HG02943 (cell line): ENCODE data around the gene TNFSF8.
A peak's percentile ranks its signal among the peaks of the same experiment; 100 is the strongest.

ENCODE experiments used
- ATAC-seq: cut with Tn5 transposase; IDR thresholded peaks from one replicate; pipeline ENCODE4 v1.9.1; 2021; ENCODE audit warnings: mild to moderate bottlenecking, low read depth, moderate library complexity; ENCODE audit not compliant: unreplicated experiment

TNFSF8 gene

GRCh38 chr9:114908104-114908622 is 22.2 kb downstream of the TNFSF8 start:
- ATAC-seq = no peak

- no peak for ATAC-seq
Observed at GRCh38 chr9:114906922-114907571, 23.3 kb downstream of the TNFSF8 start.

- no peak for ATAC-seq
Observed at GRCh38 chr9:114905170-114905940, 25.0 kb downstream of the TNFSF8 start.

- peak; percentile 59 for ATAC-seq
Observed at GRCh38 chr9:114902786-114903524, 27.4 kb downstream of the TNFSF8 start.

- ATAC-seq = no peak
Observed at GRCh38 chr9:114900942-114901802, 29.2 kb downstream of the TNFSF8 start.

GRCh38 chr9:114899995-114900394 is 30.4 kb downstream of the TNFSF8 start:
- ATAC-seq = no peak

- ATAC-seq = no peak
Observed at GRCh38 chr9:114899461-114899860, 30.9 kb downstream of the TNFSF8 start.

GRCh38 chr9:114898741-114899140 is 31.6 kb downstream of the TNFSF8 start:
- ATAC-seq = no peak

GRCh38 chr9:114897196-114897595 is 33.2 kb downstream of the TNFSF8 start:
- no peak for ATAC-seq

GRCh38 chr9:114896344-114896743 is 34.0 kb downstream of the TNFSF8 start:
- ATAC-seq = no peak

- ATAC-seq = no peak
Observed at GRCh38 chr9:114895521-114895991, 34.8 kb downstream of the TNFSF8 start.

- ATAC-seq = no peak
Observed at GRCh38 chr9:114894609-114895433, 35.6 kb downstream of the TNFSF8 start.

GRCh38 chr9:114894206-114894605 is 36.2 kb downstream of the TNFSF8 start:
- no peak for ATAC-seq

- ATAC-seq = no peak
Observed at GRCh38 chr9:114893221-114894010, 37.0 kb downstream of the TNFSF8 start.

- ATAC-seq = no peak
Observed at GRCh38 chr9:114889802-114890224, 40.6 kb downstream of the TNFSF8 start.

GRCh38 chr9:114888607-114889006 is 41.8 kb downstream of the TNFSF8 start:
- no peak for ATAC-seq

- no peak for ATAC-seq
Observed at GRCh38 chr9:114887963-114888362, 42.4 kb downstream of the TNFSF8 start.

GRCh38 chr9:114884787-114885452 is 45.5 kb downstream of the TNFSF8 start:
- ATAC-seq = no peak
